A673 (cell line): Measurements from ENCODE around the gene GALNTL6. TPM values are rescaled to one million over a fixed set of nuclear protein-coding genes. Genes with fewer than 3 reads are reported as not detected.

Source experiments
- BruUV-seq: library from RNA; stranded (reverse); fragments of 400-500 nt; replicated peaks from 2 replicates; lab custom pipeline; 2021; lab: Mats Ljungman, UMichigan
- CTCF ChIA-PET: fragments of 300-600 bp; sonication (Branson Sonifier 250); formaldehyde crosslinking; loops from one replicate; lab custom pipeline; 2022; ENCODE audit warnings: antibody characterized with exemption; lab: Charles Lee
- POLR2A ChIA-PET: fragments of 300-600 bp; sonication (Branson Sonifier 250); formaldehyde crosslinking; loops from one replicate; lab custom pipeline; 2022; ENCODE audit warnings: antibody characterized with exemption; ENCODE audit not compliant: low non-redundant PET; lab: Charles Lee
- DNase-seq: peaks from one replicate; pipeline ENCODE4 v3.0.0-alpha.2; 2015; ENCODE audit warnings: low spot score
- H3K27ac ChIP-seq: fragments of 200-600 bp; sonication (generic); 2 replicates; pipeline ENCODE4 v1.5.1; 2016; ENCODE audit warnings: mixed run types, low read depth, mild to moderate bottlenecking, mixed read lengths, antibody characterized with exemption, low read length; ENCODE audit not compliant: poor library complexity, severe bottlenecking
- H3K27me3 ChIP-seq: fragments of 200-600 bp; sonication (generic); replicated peaks from 2 replicates; pipeline ENCODE4 v1.6.1; 2017; ENCODE audit warnings: mixed run types, low read depth, mild to moderate bottlenecking, mixed read lengths, antibody characterized with exemption, low read length; ENCODE audit not compliant: insufficient read depth, poor library complexity
- H3K36me3 ChIP-seq: fragments of 200-600 bp; sonication (generic); 2 replicates; pipeline ENCODE4 v1.6.1; 2016; ENCODE audit warnings: mixed run types, mild to moderate bottlenecking, mixed read lengths, antibody characterized with exemption, low read length; ENCODE audit not compliant: insufficient read depth, poor library complexity, severe bottlenecking
- H3K4me1 ChIP-seq: fragments of 200-600 bp; sonication (generic); 2 replicates; pipeline ENCODE4 v1.6.1; 2017; ENCODE audit warnings: mixed run types, mild to moderate bottlenecking, mixed read lengths, antibody characterized with exemption, low read length; ENCODE audit not compliant: insufficient read depth, poor library complexity, severe bottlenecking
- H3K4me3 ChIP-seq: fragments of 200-600 bp; sonication (generic); 2 replicates; pipeline ENCODE4 v1.5.1; 2016; ENCODE audit warnings: low read depth, mixed run types, mild to moderate bottlenecking, mixed read lengths, low read length; ENCODE audit not compliant: poor library complexity, severe bottlenecking
- H3K9me3 ChIP-seq: fragments of 200-600 bp; sonication (generic); 2 replicates; pipeline ENCODE4 v1.6.1; 2016; ENCODE audit warnings: mixed run types, low read depth, mild to moderate bottlenecking, mixed read lengths, antibody characterized with exemption, low read length; ENCODE audit not compliant: poor library complexity, severe bottlenecking
- CTCF ChIP-seq: fragments of 300-800, 200-600 bp; sonication (generic); conservative IDR thresholded peaks from 2 replicates; pipeline ENCODE4 v1.5.1; 2017; ENCODE audit warnings: low read depth, mild to moderate bottlenecking, antibody characterized with exemption, low read length, moderate library complexity, mixed read lengths
- EZH2 ChIP-seq: fragments of 200-600 bp; sonication (generic); IDR thresholded peaks from 2 replicates; pipeline ENCODE4 v1.6.1; 2017; ENCODE audit warnings: borderline replicate concordance, low read depth, mild to moderate bottlenecking, mixed read lengths, antibody characterized with exemption, low read length; ENCODE audit not compliant: poor library complexity, severe bottlenecking
- intact Hi-C: fragments of 100-400 bp; cut with micrococcal nuclease; formaldehyde crosslinking; loops from one replicate; pipeline ENCODE4 v1.10.0; 2022; ENCODE audit not compliant: unreplicated experiment
- total RNA-seq: library from RNA; stranded (reverse); gene quantifications from 2 replicates; pipeline ENCODE4 v1.2.3, GENCODE V29; 2021

Gene GALNTL6
- total RNA-seq, 1 experiment from 2014 or later: 0.30 TPM

- BruUV-seq: no TSS peak
- ChIA-PET CTCF (no interaction called here), POLR2A (no interaction called here)
- TF ChIP-seq EZH2: no peak
- no peak for TF ChIP-seq CTCF
- DNase-seq: no peak
- no peaks in the 10 kb centered on the region for H3K4me1 ChIP-seq
- no peak overlapping the region for H3K27ac ChIP-seq
- H3K9me3 ChIP-seq: no peaks in the 10 kb centered on the region
- no peaks in the 10 kb centered on the region for H3K27me3 ChIP-seq
- no peak overlapping the region for H3K4me3 ChIP-seq
- no peaks in the 10 kb centered on the region for H3K36me3 ChIP-seq
- intact Hi-C loops: no loop called here
These were observed 116.3 kb downstream of the GALNTL6 start for GRCh38 chr4:171929477-171929876.

GRCh38 chr4:171929907-171930306 is 116.7 kb downstream of the GALNTL6 start:
- H3K36me3 ChIP-seq: no peaks in the 10 kb centered on the region
- ChIA-PET POLR2A (no interaction called here), CTCF (no interaction called here)
- no peaks in the 10 kb centered on the region for H3K27me3 ChIP-seq
- no peaks in the 10 kb centered on the region for H3K9me3 ChIP-seq
- H3K4me1 ChIP-seq: no peaks in the 10 kb centered on the region
- no peak for TF ChIP-seq CTCF
- no peak for TF ChIP-seq EZH2
- intact Hi-C loops: no loop called here
- no peak overlapping the region for H3K27ac ChIP-seq
- BruUV-seq: no TSS peak
- no peak for DNase-seq
- no peak overlapping the region for H3K4me3 ChIP-seq

GRCh38 chr4:171932238-171932637 is 119.0 kb downstream of the GALNTL6 start:
- Histone ChIP-seq H3K36me3 (no peaks in the 10 kb centered on the region), H3K4me1 (no peaks in the 10 kb centered on the region), H3K27ac (no peak overlapping the region), H3K9me3 (no peaks in the 10 kb centered on the region), H3K27me3 (peaks cover 3% of the 10 kb centered on the region), H3K4me3 (no peak overlapping the region)
- CTCF ChIA-PET: no interaction called here
- TF ChIP-seq EZH2 (no peak), CTCF (no peak)
- intact Hi-C loops: no loop called here
- POLR2A ChIA-PET: interaction anchor here (0.6 kb wide), 1 partner anchor 37 kb away, joined by 4 read pairs; no protein-coding TSS in a partner anchor
- BruUV-seq: no TSS peak
- DNase-seq: no peak
